HPDE6-E6E7 (cell line): ENCODE results near the gene SPACA7.

Experiments used
- DNase-seq: peaks from one replicate; pipeline ENCODE4 v3.0.0; 2011; ENCODE audit warnings: missing footprints; ENCODE audit errors: extremely low spot score

The SPACA7 gene

GRCh38 chr13:112376050-112376681 is at the start of gene SPACA7:
Gene SPACA7 (plus strand): TSS chr13:112376355. CDS start chr13:112376386, 31 bp downstream.
- DNase-seq = no peak

GRCh38 chr13:112326821-112327370 is 49.3 kb upstream of the SPACA7 start:
- DNase-seq = no peak

- DNase-seq = no peak
Measured at GRCh38 chr13:112328936-112329335, 47.2 kb upstream of the SPACA7 start.

- DNase-seq = no peak
Measured at GRCh38 chr13:112329376-112329775, 46.8 kb upstream of the SPACA7 start.

- no peak for DNase-seq
Measured at GRCh38 chr13:112330066-112330465, 46.1 kb upstream of the SPACA7 start.

- no peak for DNase-seq
Measured at GRCh38 chr13:112330479-112331381, 45.4 kb upstream of the SPACA7 start.

- DNase-seq = no peak
Measured at GRCh38 chr13:112331675-112332074, 44.5 kb upstream of the SPACA7 start.

- no peak for DNase-seq
Measured at GRCh38 chr13:112332727-112333126, 43.4 kb upstream of the SPACA7 start.

- DNase-seq = no peak
Measured at GRCh38 chr13:112333756-112334543, 42.2 kb upstream of the SPACA7 start.

- DNase-seq = no peak
Measured at GRCh38 chr13:112335135-112335534, 41.0 kb upstream of the SPACA7 start.

- no peak for DNase-seq
Measured at GRCh38 chr13:112341446-112341845, 34.7 kb upstream of the SPACA7 start.

- no peak for DNase-seq
Measured at GRCh38 chr13:112341976-112342735, 34.0 kb upstream of the SPACA7 start.

- no peak for DNase-seq
Measured at GRCh38 chr13:112342841-112343361, 33.3 kb upstream of the SPACA7 start.

GRCh38 chr13:112343591-112343990 is 32.6 kb upstream of the SPACA7 start:
- DNase-seq = no peak

GRCh38 chr13:112345826-112346172 is 30.4 kb upstream of the SPACA7 start:
- no peak for DNase-seq

GRCh38 chr13:112346173-112346898 is 29.8 kb upstream of the SPACA7 start:
- no peak for DNase-seq

- no peak for DNase-seq
Measured at GRCh38 chr13:112346899-112347229, 29.3 kb upstream of the SPACA7 start.

GRCh38 chr13:112347986-112348385 is 28.2 kb upstream of the SPACA7 start:
- no peak for DNase-seq

- DNase-seq = no peak
Measured at GRCh38 chr13:112348642-112349345, 27.4 kb upstream of the SPACA7 start.

GRCh38 chr13:112349681-112350080 is 26.5 kb upstream of the SPACA7 start:
- DNase-seq = no peak
